ENCODE measurements around the gene INTS11. TPM values are rescaled to one million over a fixed set of nuclear protein-coding genes. Genes with fewer than 3 reads are reported as not detected.

The INTS11 gene
- 100 to 1,000 TPM; 112 to 114 TPM for total RNA-seq

GRCh38 chr1:1324524-1325287, at the start of gene INTS11, which contains the start of gene CPTP:
Gene INTS11, minus strand, starts transcription at chr1:1324660. Its CDS starts 52 bp downstream, at chr1:1324608.
Gene CPTP, plus strand, starts transcription at chr1:1324802. Its CDS starts 2,109 bp downstream, at chr1:1326911.

DNA sequence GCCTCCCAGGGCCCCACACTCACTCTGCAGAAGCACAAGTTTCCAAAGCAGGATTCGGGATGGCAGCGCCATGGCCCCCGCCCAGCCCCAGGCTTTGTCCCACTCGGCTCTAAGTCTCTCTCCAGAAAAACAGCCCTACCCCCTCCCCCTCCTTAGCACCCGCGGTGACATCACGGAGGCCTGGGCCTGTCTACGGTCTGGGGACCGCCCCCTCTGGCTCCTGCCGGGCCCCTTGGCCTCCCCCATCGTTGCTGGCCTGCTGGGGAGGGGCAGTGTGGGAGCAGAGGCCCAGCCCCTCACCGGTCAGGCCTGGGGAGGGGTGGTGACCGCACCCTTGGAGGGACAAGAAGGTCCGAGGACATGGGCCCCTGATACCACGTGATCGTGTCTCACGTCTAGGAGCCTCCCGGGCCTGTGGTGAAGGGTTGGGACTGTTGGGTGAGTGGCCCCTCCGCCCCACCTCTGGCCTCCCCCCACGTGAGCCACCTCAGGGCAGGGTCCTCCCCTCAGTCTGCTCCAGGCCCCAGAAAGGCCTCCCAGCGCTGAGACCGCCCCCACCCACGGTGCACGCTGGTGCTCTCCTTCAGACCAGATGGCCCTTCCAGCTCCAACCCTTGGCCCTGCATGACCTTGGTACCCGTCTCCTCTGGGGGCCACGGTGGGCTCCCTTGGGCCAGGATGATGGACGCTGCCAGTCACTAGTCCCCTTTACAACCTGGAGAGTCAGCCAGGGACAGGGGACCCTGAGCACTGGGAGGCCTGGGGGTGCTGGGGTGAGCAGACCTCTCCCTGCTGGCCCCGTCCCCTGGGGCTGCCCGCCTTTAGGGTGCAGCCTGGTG, 34.2 kb upstream of the INTS11 start, which contains the start of gene MXRA8:
MXRA8 (minus strand) TSS at position 123 of the 839 bp plus-strand sequence; CDS start at position 72, 51 bp downstream.

GRCh38 chr1:1349256-1350012, 25.0 kb upstream of the INTS11 start, which contains the start of gene DVL1:
Gene DVL1, minus strand, starts transcription at chr1:1349418. Its CDS starts 353 bp downstream, at chr1:1349065.

DNA sequence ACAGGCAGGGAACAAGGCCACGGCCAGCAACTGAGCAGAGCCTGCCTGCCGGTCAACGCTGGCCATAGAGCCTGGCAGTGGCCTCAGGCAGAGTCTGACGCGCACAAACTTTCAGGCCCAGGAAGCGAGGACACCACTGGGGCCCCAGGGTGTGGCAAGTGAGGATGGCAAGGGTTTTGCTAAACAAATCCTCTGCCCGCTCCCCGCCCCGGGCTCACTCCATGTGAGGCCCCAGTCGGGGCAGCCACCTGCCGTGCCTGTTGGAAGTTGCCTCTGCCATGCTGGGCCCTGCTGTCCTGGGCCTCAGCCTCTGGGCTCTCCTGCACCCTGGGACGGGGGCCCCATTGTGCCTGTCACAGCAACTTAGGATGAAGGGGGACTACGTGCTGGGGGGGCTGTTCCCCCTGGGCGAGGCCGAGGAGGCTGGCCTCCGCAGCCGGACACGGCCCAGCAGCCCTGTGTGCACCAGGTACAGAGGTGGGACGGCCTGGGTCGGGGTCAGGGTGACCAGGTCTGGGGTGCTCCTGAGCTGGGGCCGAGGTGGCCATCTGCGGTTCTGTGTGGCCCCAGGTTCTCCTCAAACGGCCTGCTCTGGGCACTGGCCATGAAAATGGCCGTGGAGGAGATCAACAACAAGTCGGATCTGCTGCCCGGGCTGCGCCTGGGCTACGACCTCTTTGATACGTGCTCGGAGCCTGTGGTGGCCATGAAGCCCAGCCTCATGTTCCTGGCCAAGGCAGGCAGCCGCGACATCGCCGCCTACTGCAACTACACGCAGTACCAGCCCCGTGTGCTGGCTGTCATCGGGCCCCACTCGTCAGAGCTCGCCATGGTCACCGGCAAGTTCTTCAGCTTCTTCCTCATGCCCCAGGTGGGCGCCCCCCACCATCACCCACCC, 6.9 kb upstream of the INTS11 start, which contains the start of gene TAS1R3:
TAS1R3 (plus strand) TSS at position 213 of the 898 bp plus-strand sequence; CDS start at position 279, 66 bp downstream.

DNA sequence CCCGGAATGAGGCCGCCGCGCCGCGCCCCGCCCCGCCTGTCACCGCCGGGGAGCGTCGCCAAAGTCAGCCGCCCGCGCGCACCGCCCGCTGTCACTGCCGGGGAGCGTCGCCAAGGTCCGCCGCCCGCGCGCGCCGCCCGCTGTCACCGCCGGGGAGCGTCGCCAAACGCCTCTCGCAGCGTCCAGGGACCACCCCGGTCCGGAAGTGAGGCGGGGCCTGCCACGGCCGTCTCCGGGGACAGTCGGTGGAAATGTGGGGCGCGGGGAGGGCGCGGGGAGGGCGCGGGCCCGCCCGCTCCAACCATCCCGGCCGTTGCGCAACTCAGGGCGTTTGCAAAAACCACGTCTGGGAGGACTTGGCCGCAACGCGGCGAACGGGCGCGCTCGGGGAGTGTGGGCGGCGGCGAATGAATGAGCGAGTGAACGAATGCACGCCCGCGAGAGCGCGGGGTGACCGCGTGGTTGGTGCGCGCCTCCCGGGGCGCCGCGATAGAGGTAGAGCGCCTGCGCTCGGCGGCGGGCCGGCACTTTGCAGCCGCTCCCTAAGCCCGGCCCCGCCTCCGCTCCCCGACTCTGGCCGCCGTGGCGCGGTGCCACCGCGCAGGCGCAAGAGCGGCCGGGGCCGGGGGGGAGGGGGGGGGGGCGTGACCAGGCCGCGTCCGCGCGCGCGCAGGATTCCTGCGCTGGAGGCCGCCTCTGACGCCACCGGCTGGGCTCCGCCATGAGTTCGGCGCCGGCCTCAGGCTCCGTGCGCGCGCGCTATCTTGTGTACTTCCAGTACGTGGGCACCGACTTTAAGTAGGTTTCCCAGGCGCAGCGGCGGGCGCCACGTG, 16.3 kb downstream of the INTS11 start, which contains the start of the genes ACAP3 and PUSL1:
ACAP3 (minus strand) TSS at position 8 of the 833 bp plus-strand sequence. CDS start 115 bp downstream, outside the sequence.
PUSL1 (plus strand) TSS at position 675 of the 833 bp plus-strand sequence; CDS start at position 722, 47 bp downstream.

GRCh38 chr1:1273512-1274298, 50.8 kb downstream of the INTS11 start, which contains the start of gene UBE2J2:
Gene UBE2J2, minus strand, starts transcription at chr1:1273854. Its CDS starts 5,862 bp downstream, at chr1:1267992.

Small RNAs within 50 kb of the gene (microRNA-seq; reads per million reads assigned to microRNA genes)
- gene MIR6726 (ENCODE audit: borderline microRNAs expressed, borderline replicate concordance) (not detected), gene MIR6727 (ENCODE audit: borderline microRNAs expressed, borderline replicate concordance) (not detected), gene MIR6808 (ENCODE audit: borderline microRNAs expressed, borderline replicate concordance) (not detected)

Other genes starting within 250 kb of the INTS11 start
- gene C1orf159, start 208.6 kb downstream of the INTS11 start, total RNA-seq: 10 to 100 TPM; 22.9 to 23.2 TPM
- gene TTLL10, start 150.8 kb downstream of the INTS11 start, total RNA-seq: under 1 TPM in 1 of 2 experiments, not detected in 1; 0.15 TPM
- 1 to 10 TPM; 7.6 to 9.3 TPM for gene TNFRSF18, start 118.1 kb downstream of the INTS11 start, total RNA-seq
- gene TNFRSF4, start 110.5 kb downstream of the INTS11 start, total RNA-seq: 10 to 100 TPM; 11.0 to 11.7 TPM
- gene SDF4, start 92.7 kb downstream of the INTS11 start, total RNA-seq: 10 to 100 TPM; 97.8 to 99.3 TPM
- 10 to 100 TPM; 17.3 to 18.5 TPM for gene B3GALT6, start 92.4 kb downstream of the INTS11 start, total RNA-seq
- 1 to 10 TPM; 2.5 to 3.2 TPM for gene C1QTNF12, start 77.9 kb downstream of the INTS11 start, total RNA-seq
- gene UBE2J2, start 50.8 kb downstream of the INTS11 start, total RNA-seq: 10 to 100 TPM; 60.2 to 62.5 TPM
- gene SCNN1D, start 44.2 kb downstream of the INTS11 start, total RNA-seq: 1 to 10 TPM; 4.1 to 6.2 TPM
- gene ACAP3, start 16.7 kb downstream of the INTS11 start, total RNA-seq: 10 to 100 TPM; 74.4 to 79.3 TPM
- gene PUSL1, start 16.1 kb downstream of the INTS11 start, total RNA-seq: 10 to 100 TPM; 18.5 to 19.6 TPM
- gene CPTP, start 142 bp upstream of the INTS11 start, total RNA-seq: 10 to 100 TPM; 21.3 to 21.6 TPM
- gene TAS1R3, start 6.6 kb upstream of the INTS11 start, total RNA-seq: 1 to 10 TPM in 1 of 2 experiments, under 1 TPM in 1; 0.73 to 1.1 TPM
- 10 to 100 TPM; 34.7 to 40.9 TPM for gene DVL1, start 24.8 kb upstream of the INTS11 start, total RNA-seq
- under 1 TPM in 1 of 2 experiments, not detected in 1; 0.12 TPM for gene MXRA8, start 33.9 kb upstream of the INTS11 start, total RNA-seq
- gene AURKAIP1, start 50.5 kb upstream of the INTS11 start, total RNA-seq: 10 to 100 TPM; 88.0 to 90.4 TPM
- 100 to 1,000 TPM; 120 to 122 TPM for gene CCNL2, start 74.7 kb upstream of the INTS11 start, total RNA-seq
- 10 to 100 TPM; 82.8 to 98.8 TPM for gene MRPL20, start 82.6 kb upstream of the INTS11 start, total RNA-seq
- not detected for gene ANKRD65, start 96.6 kb upstream of the INTS11 start, total RNA-seq
- under 1 TPM; 0.17 to 0.33 TPM for gene VWA1, start 111.0 kb upstream of the INTS11 start, total RNA-seq
- gene ATAD3C, start 125.0 kb upstream of the INTS11 start, total RNA-seq: 1 to 10 TPM; 1.4 to 2.3 TPM
- 10 to 100 TPM; 29.0 to 34.3 TPM for gene ATAD3B, start 147.1 kb upstream of the INTS11 start, total RNA-seq
- 10 to 100 TPM; 31.9 to 33.0 TPM for gene ATAD3A, start 187.5 kb upstream of the INTS11 start, total RNA-seq
- under 1 TPM; 0.41 to 0.45 TPM for gene TMEM240, start 216.0 kb upstream of the INTS11 start, total RNA-seq

Measured in activated naive CD4-positive, alpha-beta T cell treated with anti-CD3 and anti-CD28 coated beads, Interleukin-2, amount 10 ng/mL, durations not matched to agents 5 hours and 36 hours (primary cell).